Upper lobe of left lung (tissue), 6 donors: Measurements from ENCODE around the gene GAL3ST2. TPM values are rescaled to one million over a fixed set of nuclear protein-coding genes. Genes with fewer than 3 reads are reported as not detected.
A peak's percentile ranks its signal among the peaks of the same experiment; 100 is the strongest.

Experiments
- ATAC-seq, 2 donors: fragments of 200-7000 bp; cut with Tn5 transposase; one replicate each; pipeline ENCODE4 v1.9.1; 2022; ENCODE audit warnings: mild to moderate bottlenecking in 2 of 2, moderate library complexity in 2 of 2; ENCODE audit not compliant: low FRiP score in 2 of 2
- DNase-seq, 2 donors: peaks; one replicate each; pipeline ENCODE4 v3.0.0-alpha.2; 2019 to 2020
- H3K27ac ChIP-seq, 4 donors: fragments of 200-600 bp; sonication (generic); one replicate each; pipeline ENCODE4 v1.5.1; 2016 to 2019
- H3K27me3 ChIP-seq, 4 donors: fragments of 200-600 bp; sonication (generic); one replicate each; pipeline ENCODE4 v1.5.1; 2017 to 2019
- H3K36me3 ChIP-seq, 4 donors: fragments of 200-600 bp; sonication (generic); one replicate each; pipeline ENCODE4 v1.5.1; 2016 to 2019
- H3K4me1 ChIP-seq, 4 donors: fragments of 200-600 bp; sonication (generic); one replicate each; pipeline ENCODE4 v1.5.1; 2018 to 2019
- H3K4me3 ChIP-seq, 4 donors: fragments of 200-600 bp; sonication (generic); one replicate each; pipeline ENCODE4 v1.5.1; 2017 to 2019; ENCODE audit warnings: mild to moderate bottlenecking in 2 of 4, moderate library complexity in 1 of 4
- H3K9me3 ChIP-seq, 4 donors: fragments of 200-600 bp; sonication (generic); one replicate each; pipeline ENCODE4 v1.5.1; 2018 to 2019
- EP300 ChIP-seq, 4 donors: sonication (generic); formaldehyde crosslinking; IDR thresholded peaks; one replicate each; pipeline ENCODE4 v1.5.1; 2017; ENCODE audit warnings: antibody characterized with exemption in 4 of 4, control low read depth in 2 of 4
- POLR2A ChIP-seq, 4 donors: fragments of 450-650 bp; IDR thresholded peaks; one replicate each; pipeline ENCODE4 v1.5.1; 2016 to 2017; ENCODE audit warnings: antibody characterized with exemption in 4 of 4, mild to moderate bottlenecking in 2 of 4
- POLR2AphosphoS5 ChIP-seq, 2 donors: sonication (generic); formaldehyde crosslinking; IDR thresholded peaks; one replicate each; pipeline ENCODE4 v1.5.1; 2017; ENCODE audit warnings: antibody characterized with exemption in 2 of 2
- WGBS, 2 donors: methylation state at CpG; one replicate each; pipeline ENCODE4 v1.1.5; 2017 to 2018; 5-methylcytosine and 5-hydroxymethylcytosine counted together
- total RNA-seq, 6 donors: library from RNA; depleted of rRNA in 4 of 6; stranded (reverse); fragments of >200 nt in 4 of 6; gene quantifications; one replicate each; pipeline versions ENCODE4 v1.1.0 to v1.2.1, GENCODE V29; 2016 to 2021
- TF ChIP-seq, protein P1 (sequence below), 6 experiments: fragments of 450-650 bp in 4 of 6; fragments of 200-600 bp in 2 of 6; sonication (generic) in 2 of 6; IDR thresholded peaks; one replicate each; pipeline ENCODE4 v1.5.1; 2016 to 2019; ENCODE audit warnings: antibody characterized with exemption in 6 of 6
- donor health status: DM: no; HTN: no; CAD: no; lungs with moderate emphysema.
- donor health status: DM: no; HTN: yes; CAD: no; lungs with severe emphysema.

The GAL3ST2 gene
- total RNA-seq, 6 donors from 2014 or later = 0.59 to 2.1 (median 0.91) TPM; not detected in 3

DNA sequence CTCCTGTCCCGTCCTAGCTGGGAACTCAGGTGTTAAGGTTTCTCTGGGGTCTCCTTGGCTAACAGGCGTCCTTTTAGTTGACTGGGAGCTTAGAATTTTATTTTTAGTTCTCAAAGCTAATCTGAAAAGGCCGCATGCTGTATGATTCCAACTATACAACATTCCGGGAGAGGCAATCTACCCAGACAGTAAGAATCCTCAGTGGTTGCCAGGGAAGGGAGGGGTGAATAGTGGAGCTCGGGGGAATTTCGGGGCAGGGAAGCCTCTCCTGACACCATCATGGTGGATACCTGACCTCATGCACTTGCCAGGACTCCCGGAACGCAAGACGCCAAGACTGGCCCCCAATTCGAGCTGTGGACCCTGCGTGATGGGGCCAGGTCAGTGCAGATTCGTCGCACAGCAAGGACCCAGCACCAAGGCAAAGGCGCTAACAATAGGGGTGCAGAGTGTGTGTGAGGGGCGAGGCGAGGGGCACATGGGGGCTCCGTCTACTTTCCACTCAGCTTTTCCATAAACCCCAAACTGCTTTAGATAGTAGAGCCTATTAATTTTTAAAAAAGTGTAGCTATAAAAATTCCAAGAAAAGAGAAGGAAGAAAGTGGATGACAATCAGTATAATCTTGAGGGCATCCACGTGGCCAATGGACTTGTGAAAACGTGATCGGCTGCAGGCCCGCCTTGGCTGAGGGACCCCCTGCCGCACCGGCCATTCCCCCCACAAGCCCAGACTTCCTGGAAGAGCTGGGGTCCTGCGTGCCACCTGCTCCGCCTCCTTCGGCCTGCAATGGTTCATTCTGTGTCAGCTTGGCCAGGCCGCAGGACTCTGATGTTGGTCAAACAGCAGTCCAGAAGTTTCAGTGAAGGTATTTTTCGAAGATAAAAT is 64.8 kb downstream of the GAL3ST2 start:
- WGBS, 2 donors = 78 to 84% methylated on average over 28 of the region's 28 CpGs
- ATAC-seq (no peak), DNase-seq (peak in 1 of 2 donors; percentile 65)

DNA sequence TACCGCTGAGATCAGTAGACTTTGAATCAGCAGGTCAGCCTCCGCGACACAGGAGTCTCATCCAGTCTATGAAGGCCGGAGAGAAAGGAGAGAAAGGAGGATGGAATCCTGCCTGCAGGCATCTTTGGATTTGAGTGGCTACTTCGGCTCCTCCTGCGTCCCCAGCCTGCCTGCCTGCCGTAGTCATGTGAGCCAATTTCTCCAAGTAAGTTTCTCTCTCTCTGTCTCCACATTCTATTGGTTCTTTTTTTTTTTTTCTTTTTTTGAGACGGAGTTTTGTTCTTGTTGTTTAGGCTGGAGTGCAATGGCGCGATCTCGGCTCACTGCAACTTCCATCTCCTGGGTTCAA is 65.4 kb downstream of the GAL3ST2 start:
- no peak for ATAC-seq
- no peak for DNase-seq
- H3K36me3 ChIP-seq = no peaks in the 10 kb centered on the region
- H3K27ac ChIP-seq = no peak overlapping the region
- H3K4me3 ChIP-seq = no peak overlapping the region
- peaks cover 0 to 5% (median 0%) of the 10 kb centered on the region in 4 donors for H3K27me3 ChIP-seq
- H3K4me1 ChIP-seq = peaks cover 10 to 26% (median 16%) of the 10 kb centered on the region in 4 donors
- 86 to 89% methylated on average over 11 of the region's 11 CpGs for WGBS, 2 donors
- TF ChIP-seq POLR2A (IDR thresholded peaks at IDR 0.05) (no peak), EP300 (IDR thresholded peaks at IDR 0.05) (no peak), POLR2AphosphoS5 (IDR thresholded peaks at IDR 0.05) (no peak)
- TF ChIP-seq, protein P1, sequence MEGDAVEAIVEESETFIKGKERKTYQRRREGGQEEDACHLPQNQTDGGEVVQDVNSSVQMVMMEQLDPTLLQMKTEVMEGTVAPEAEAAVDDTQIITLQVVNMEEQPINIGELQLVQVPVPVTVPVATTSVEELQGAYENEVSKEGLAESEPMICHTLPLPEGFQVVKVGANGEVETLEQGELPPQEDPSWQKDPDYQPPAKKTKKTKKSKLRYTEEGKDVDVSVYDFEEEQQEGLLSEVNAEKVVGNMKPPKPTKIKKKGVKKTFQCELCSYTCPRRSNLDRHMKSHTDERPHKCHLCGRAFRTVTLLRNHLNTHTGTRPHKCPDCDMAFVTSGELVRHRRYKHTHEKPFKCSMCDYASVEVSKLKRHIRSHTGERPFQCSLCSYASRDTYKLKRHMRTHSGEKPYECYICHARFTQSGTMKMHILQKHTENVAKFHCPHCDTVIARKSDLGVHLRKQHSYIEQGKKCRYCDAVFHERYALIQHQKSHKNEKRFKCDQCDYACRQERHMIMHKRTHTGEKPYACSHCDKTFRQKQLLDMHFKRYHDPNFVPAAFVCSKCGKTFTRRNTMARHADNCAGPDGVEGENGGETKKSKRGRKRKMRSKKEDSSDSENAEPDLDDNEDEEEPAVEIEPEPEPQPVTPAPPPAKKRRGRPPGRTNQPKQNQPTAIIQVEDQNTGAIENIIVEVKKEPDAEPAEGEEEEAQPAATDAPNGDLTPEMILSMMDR (IDR thresholded peaks at IDR 0.05) = no peak
- no peaks in the 10 kb centered on the region for H3K9me3 ChIP-seq

More for the DNA sequence above, 64.8 kb downstream of the GAL3ST2 start:
- TF ChIP-seq, protein P1 (IDR thresholded peaks at IDR 0.05) = no peak
- TF ChIP-seq EP300 (IDR thresholded peaks at IDR 0.05) (no peak), POLR2A (IDR thresholded peaks at IDR 0.05) (no peak), POLR2AphosphoS5 (IDR thresholded peaks at IDR 0.05) (no peak)
- no peak overlapping the region for H3K4me3 ChIP-seq
- no peak overlapping the region for H3K27ac ChIP-seq
- no peaks in the 10 kb centered on the region for H3K36me3 ChIP-seq
- H3K4me1 ChIP-seq = peaks cover 10 to 26% (median 16%) of the 10 kb centered on the region in 4 donors
- H3K9me3 ChIP-seq = no peaks in the 10 kb centered on the region
- H3K27me3 ChIP-seq = peaks cover 0 to 5% (median 0%) of the 10 kb centered on the region in 4 donors

DNA sequence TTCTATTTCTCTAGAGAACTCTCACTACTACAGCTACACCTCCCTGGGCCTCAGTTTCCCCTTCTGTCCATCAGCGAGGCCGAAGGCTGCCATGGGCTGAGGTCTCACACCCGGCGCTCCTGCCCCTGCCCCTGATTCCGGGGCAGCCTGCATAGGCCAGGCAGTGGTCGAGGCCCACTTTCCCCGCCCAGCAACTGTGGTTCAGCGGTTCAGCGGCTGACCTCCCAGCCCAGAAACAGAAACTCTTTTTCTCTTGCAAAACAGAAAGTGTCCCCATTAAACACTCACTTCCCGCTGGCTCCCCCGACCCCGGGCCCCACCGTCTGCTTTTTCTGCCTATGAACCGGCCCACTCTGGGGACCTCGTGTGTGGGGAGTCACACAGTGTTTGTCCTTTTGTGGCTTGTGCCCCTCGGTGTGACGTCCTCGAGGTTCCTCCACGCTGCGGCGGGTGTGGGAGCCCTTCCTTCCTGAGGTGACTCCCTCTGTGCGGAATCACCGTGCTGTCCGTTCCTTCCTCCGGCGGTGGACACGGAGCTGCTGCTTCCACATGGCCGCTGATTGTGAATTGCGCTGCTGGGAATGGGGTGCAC is 66.1 kb downstream of the GAL3ST2 start:
- H3K4me1 ChIP-seq = peaks cover 10 to 26% (median 16%) of the 10 kb centered on the region in 4 donors
- TF ChIP-seq, protein P1 (IDR thresholded peaks at IDR 0.05) = no peak
- TF ChIP-seq EP300 (IDR thresholded peaks at IDR 0.05) = peak in 1 of 4 donors; percentile 62
- TF ChIP-seq POLR2A (IDR thresholded peaks at IDR 0.05) = peak in 2 of 4 donors; percentile 15 to 68
- TF ChIP-seq POLR2AphosphoS5 (IDR thresholded peaks at IDR 0.05) = peak; percentile 37 to 74
- no peaks in the 10 kb centered on the region for H3K9me3 ChIP-seq
- WGBS, 2 donors = 37 to 44% methylated on average over 24 to 29 of the region's 29 CpGs
- peak overlapping the region in 3 of 4 donors; percentile 37 to 51 (median 46) for H3K4me3 ChIP-seq
- DNase-seq (peak; percentile 65 to 83), ATAC-seq (peak; percentile 55 to 60)
- H3K36me3 ChIP-seq = no peaks in the 10 kb centered on the region
- peaks cover 0 to 5% (median 0%) of the 10 kb centered on the region in 4 donors for H3K27me3 ChIP-seq
- H3K27ac ChIP-seq = peak overlapping the region; percentile 26 to 75 (median 66)

DNA sequence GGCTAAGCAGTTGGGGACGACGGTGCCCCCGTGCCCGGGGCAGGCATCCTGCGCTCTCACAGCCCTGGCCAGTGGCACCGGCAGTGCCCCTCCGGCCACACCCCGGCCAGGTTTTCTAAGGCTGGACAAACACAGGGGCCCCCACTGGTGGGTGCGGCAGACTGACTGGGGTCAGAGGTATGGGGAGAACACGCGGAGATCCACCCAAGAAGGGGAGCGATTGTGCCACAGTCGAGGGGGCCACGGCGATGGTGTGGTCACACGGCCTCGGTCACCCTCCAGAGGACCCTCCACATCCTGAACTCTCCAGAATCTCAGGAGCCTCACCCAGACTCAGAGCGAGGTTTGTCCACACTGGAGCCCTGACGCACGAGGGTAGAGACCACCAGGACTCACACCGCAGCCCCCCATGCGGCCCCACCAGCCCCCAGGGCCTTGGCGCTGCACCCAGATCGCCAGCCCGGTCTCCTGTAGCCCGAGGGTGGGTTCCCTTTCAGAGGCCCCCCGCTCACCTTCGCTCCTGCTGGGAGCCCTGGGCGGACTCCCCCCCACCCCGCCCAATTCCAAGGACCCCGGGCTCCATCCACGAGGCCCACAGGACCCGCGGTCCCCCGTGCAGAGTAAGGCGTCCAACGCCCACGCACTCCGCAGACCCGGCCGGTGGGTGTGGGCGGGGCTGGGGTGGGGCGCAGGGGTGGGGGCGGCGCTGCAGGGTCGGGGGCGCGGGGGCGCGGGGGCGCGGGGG is 66.9 kb downstream of the GAL3ST2 start:
- DNase-seq = peak in 1 of 2 donors; percentile 77

More for the DNA sequence above, 66.9 kb downstream of the GAL3ST2 start:
- Histone ChIP-seq H3K4me3 (peak overlapping the region in 3 of 4 donors; percentile 37 to 51 (median 46)), H3K27ac (peak overlapping the region; percentile 26 to 75 (median 66)), H3K36me3 (no peaks in the 10 kb centered on the region), H3K9me3 (no peaks in the 10 kb centered on the region), H3K4me1 (peaks cover 10 to 26% (median 16%) of the 10 kb centered on the region in 4 donors), H3K27me3 (peaks cover 0 to 5% (median 0%) of the 10 kb centered on the region in 4 donors)
- TF ChIP-seq, protein P1 (IDR thresholded peaks at IDR 0.05) = no peak
- no peak for TF ChIP-seq EP300 (IDR thresholded peaks at IDR 0.05)
- no peak for TF ChIP-seq POLR2AphosphoS5 (IDR thresholded peaks at IDR 0.05)
- TF ChIP-seq POLR2A (IDR thresholded peaks at IDR 0.05) = no peak
- ATAC-seq = peak; percentile 2 to 37
- 65 to 75% methylated on average over 16 to 39 of the region's 52 CpGs for WGBS, 2 donors
